Stimulated activated CD8-positive, alpha-beta memory T cell treated with anti-CD3 and anti-CD28 coated beads, Interleukin-12 subunit alpha, Interleukin-12 subunit beta, amount 100 ng/mL, for 24 hours (primary cell): Measurements from ENCODE around the gene HBEGF.
"Not testable (repeated sequence)": the region's sequence is repeated elsewhere in the genome, so short reads cannot be mapped to it uniquely, and the experiment has no call there.

Experiments used
- DNase-seq: peaks from one replicate; pipeline ENCODE4 v3.0.0-alpha.2; 2020; ENCODE audit errors: extremely low read depth

Gene HBEGF

DNA sequence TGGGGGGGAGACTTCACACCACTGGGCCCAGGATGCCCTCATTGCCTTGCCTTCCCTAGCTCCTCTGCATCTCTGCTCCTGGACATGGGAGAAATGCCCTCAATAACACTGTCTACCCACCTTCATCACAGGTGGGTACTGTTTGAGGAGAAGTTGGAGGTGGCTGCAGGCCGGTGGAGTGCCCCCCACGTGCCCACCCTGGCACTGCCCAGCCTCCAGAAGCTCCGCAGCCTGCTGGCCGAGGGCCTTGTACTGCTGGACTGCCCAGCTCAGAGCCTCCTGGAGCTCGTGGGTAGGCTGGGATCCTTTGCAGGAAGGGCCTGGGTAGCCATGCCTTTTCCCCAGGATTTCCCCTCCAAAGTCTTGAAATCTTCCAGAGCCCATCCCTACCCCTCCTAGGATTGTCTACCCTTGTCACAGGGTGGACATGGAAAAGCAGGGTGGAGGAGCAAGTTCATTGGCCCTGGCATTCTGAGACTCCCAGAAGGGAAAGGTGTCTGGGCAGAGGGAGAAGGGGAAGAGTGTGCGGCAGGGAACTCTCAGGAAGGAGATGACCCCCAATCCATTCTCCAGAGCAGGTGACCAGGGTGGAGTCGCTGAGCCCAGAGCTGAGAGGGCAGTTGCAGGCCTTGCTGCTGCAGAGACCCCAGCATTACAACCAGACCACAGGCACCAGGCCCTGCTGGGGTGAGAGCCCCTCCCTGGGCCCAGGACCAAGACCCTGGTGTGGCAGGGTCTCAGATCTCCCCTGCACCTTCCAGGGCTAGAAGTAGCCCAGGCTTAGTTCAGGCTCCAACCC, 14.5 kb upstream of the HBEGF start:
- DNase-seq: no peak

GRCh38 chr5:140360101-140360500, 13.7 kb upstream of the HBEGF start, which contains the start of gene SLC4A9:
Gene SLC4A9 (plus strand): TSS chr5:140360194. CDS start chr5:140360237, 43 bp downstream.
- DNase-seq: no peak

GRCh38 chr5:140358738-140359310, 12.4 kb upstream of the HBEGF start:
- no peak for DNase-seq

- DNase-seq: no peak
These were observed 11.3 kb upstream of the HBEGF start for GRCh38 chr5:140357726-140358093.

DNA sequence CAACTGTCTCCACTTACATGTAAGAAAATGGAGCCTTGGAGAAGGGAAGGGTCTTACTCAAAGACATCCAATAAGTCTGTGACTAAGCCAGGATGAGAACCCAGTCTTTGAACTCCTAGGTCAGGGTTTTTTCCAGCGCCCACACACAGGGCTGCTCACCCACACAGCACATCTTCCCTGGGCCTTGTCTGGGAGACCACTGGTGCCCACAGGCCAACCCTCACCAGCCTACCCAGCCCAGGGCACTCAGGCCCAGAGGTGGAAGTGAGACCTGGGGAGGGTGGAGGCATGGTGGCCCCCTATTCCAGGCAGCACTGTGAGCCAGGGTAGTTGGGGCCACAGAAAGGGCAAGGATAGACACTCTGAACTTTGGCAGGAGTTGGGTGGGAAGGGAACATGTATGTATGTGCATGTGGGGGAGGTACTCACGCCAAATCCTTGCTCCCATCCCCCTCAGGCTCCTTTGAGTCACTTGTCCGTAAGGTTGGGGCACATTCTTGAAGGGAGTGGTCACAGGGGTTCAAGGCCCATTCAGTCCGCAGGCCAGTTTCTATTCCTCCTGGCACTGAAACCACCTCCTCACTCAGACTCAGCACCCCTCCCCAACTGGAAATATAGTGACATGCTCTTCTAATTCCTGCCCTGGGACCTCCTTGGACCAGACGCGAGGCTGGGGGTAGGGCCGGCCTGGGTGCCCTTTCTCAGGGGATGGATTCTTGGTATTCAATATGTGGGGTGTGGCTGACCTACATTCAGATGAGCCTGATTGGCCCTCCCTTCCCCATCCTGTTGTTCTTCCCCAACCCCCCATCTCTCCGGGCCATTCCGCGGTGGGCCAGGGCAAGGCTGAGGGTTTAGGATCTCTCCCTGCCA, 10.7 kb upstream of the HBEGF start:
- no peak for DNase-seq

GRCh38 chr5:140355546-140355945, 9.1 kb upstream of the HBEGF start:
- DNase-seq: no peak

DNA sequence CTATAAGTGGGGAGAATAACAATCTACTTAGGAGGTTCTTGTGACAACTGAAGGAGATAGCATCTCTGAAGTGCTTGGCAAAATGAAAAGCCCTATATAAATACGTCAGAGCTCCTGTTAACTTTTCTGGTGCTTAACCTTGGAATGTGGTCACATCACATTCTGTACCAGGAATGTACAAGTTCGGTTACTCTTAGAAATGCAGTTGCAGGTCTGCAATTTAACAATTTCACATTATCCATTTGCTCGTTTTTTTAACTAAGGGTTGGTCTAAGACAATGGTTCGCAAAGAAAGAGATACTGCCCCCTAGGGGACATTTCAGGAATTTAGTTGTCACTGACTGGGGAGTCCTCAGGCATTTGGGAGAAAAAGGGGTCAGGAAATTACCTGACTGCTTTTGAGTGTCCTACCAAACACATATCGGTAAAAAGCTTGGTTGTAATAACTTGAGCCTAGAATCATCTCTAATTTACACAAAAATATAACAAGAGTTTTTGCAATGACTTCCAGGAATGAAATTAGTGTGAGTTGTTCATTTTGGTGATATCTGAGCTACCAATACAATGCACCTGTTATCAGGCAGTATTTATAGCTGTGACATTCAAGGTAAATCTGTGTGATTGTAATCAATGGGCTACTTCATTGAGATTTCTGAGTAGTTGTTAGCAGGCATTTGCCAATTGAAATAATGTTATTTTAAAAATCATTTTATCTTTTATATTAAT, 5.4 kb upstream of the HBEGF start:
- DNase-seq: no peak

DNA sequence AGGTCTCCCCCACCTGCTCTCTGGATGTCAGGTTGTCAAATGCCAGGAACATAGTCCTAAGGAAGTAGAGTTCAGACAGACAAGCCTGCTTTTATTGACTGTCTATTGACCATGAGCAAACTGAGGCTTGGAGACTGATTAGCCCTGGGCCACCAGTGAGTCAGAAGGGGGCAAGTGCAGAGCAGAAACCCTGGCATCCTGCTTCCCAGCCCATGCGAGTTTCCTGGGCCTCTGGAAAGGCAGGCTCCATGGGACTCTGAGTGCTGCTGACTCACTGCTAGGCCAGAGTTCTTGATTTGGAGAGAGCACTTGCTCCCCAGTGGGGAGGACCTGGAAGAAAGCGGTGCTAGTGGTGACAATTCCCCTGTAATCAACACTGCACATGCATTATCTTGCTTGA, 2.8 kb upstream of the HBEGF start:
- DNase-seq: no peak

- DNase-seq: no peak
These were observed 1.7 kb upstream of the HBEGF start for GRCh38 chr5:140348104-140348503.

DNA sequence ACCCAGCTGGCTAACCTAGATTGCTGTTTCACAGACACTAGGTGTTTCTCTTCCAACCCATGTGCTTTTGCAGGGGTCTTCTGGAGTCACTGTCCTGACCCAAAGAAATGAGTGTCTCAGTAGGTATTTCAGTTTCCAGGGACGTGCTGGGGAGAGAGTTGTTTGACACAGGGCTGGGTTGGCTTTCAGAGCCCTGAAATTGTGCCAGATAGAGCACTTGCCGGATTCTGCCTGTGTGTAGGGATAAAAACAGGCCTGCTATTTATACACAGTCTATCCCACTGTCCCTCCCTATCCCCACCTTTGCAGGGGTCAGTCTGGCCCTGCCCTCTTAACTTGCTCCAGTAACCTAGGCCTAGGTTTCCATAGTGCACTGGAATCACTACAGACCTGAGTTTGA, 957 bp upstream of the HBEGF start:
- DNase-seq: no peak

DNA sequence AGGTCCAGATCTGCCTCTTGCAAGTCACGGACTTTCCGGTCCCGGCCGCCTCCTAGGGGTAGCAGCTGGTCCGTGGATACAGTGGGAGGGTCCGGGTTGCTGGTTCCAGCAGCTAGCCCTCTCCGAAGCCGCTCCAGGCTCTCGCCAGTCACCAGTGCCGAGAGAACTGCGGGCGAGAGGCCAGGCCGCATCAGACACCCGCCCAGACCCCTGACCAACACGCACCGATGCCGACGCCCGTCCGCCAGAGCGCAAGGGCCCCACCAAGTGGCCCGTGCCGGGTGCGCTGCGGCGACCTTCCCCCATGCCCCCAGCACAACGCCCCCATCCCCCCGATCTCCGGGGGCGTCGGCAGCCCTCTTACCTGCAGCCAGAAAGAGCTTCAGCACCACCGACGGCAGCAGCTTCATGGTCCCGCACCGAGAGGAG, 470 bp downstream of the HBEGF start:
- DNase-seq: no peak

DNA sequence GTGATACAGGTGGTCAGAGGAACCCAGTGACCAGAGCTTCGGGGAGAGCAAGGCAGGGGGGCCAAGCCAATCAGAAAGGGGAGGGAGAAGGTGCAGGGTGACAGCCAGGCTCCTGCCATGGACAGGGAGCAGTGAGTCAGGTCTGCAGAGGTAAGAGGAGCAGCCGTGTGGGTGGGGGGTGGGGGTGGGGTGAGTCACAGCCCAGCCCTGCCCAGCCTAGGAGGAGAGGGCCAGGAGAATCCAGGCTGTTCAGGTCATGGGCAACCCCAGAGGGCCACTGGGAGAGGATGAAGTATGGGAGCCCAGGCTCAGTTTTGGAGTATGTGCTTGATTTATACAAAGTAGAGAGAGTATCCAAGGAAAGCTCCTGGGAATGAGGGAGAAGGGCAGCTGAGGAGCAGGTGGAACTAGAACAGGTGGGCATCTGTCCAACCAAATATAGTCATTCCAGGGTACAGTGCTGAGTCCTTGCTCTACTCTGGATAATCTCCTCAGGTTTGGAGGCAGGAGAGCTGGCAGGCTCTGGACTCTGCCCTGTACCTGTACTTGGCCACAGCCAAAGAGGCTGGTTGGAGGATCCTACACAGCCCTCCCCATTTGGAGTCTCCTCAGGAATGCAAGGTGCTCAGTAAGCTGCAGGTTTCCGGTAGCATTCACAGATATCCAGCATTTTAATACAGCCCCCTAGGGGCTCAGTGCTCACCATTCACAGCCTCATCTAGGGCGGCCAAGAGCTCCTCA, 1.6 kb downstream of the HBEGF start:
- DNase-seq: no peak

- DNase-seq: not testable (repeated sequence)
These were observed 2.6 kb downstream of the HBEGF start for GRCh38 chr5:140343849-140344248.

DNA sequence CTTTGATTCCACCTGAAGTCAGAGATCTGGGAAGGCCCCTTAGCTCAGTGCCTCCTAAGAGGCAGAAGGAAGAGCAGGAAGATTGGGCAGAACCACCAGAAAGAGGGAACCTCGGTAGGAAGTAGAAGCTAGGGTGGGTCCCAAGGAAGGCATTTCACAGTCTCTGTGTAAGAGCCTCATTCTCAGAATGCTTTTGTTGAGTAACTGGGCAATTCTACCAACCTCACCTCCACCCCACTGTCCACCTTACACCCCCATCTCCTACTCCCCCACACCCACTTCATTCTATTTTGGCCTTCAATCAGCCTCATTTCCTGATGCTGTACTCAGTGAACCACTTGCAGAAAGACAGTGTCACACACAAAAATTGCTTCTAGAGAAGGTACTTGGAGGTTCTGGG, 3.5 kb downstream of the HBEGF start:
- DNase-seq: no peak

GRCh38 chr5:140342287-140342686, 4.1 kb downstream of the HBEGF start:
- no peak for DNase-seq

GRCh38 chr5:140341591-140341990, 4.8 kb downstream of the HBEGF start:
- DNase-seq: no peak

GRCh38 chr5:140340605-140341121, 5.7 kb downstream of the HBEGF start:
- no peak for DNase-seq

GRCh38 chr5:140339636-140340035, 6.8 kb downstream of the HBEGF start:
- no peak for DNase-seq

GRCh38 chr5:140338908-140339307, 7.5 kb downstream of the HBEGF start:
- no peak for DNase-seq

DNA sequence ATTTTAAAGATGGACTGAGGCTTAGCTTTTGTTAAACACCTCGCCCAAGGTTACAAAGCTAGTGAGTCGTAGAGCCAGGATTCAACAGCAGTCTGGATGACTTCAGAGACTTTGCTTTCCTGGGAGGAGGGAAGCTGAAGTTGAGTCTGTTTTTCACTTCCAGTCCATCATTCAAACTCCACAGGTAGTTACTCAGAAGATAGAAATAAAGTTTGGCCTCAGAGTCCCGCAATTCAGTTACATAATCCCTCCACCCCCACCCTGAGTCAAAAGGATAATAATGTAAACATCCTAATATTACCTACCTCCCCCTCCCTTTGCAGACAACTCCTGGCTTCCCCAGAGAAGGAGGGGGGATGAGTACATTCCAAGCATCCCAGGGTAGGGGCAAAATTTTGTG, 8.1 kb downstream of the HBEGF start:
- DNase-seq: no peak

DNA sequence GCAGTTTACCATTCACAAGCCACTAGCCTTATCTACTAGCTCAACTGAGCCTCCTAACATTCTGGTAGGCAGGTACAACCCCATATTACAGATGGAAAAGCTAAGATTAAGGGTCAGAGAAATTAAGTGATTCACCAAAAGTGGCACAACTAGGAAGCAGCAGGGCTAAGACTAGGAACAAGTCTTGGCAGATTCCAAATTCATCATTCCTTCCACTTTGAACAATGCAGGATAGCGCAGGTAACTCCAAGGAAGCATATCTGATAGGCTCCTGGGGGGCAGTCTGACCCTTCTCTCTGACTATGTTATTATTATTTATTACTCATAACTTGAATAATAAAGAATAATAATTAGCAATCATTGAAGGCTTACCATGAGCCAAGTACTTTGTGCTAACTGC, 8.5 kb downstream of the HBEGF start:
- DNase-seq: no peak
